ENCODE results near the gene JMJD1C.

DNA sequence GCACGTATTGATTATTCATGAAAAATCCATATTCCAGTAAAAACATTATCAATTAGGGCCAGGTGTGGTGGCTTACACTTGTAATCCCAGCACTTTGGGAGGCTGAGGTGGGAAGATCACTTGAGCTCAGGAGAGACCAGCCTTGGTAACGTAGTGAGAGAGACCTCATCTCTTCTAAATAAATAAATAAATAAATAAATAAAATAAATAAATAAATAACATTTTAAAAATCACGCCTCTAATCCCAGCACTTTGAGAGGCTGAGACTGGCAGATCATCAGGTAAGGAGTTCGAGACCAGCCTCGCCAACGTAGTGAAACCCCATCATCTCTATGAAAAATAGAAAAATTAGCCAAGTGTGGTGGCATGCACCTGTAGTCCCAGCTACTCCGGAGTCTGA lies 300.5 kb downstream of the JMJD1C start:
- TF ChIP-seq, protein P1, sequence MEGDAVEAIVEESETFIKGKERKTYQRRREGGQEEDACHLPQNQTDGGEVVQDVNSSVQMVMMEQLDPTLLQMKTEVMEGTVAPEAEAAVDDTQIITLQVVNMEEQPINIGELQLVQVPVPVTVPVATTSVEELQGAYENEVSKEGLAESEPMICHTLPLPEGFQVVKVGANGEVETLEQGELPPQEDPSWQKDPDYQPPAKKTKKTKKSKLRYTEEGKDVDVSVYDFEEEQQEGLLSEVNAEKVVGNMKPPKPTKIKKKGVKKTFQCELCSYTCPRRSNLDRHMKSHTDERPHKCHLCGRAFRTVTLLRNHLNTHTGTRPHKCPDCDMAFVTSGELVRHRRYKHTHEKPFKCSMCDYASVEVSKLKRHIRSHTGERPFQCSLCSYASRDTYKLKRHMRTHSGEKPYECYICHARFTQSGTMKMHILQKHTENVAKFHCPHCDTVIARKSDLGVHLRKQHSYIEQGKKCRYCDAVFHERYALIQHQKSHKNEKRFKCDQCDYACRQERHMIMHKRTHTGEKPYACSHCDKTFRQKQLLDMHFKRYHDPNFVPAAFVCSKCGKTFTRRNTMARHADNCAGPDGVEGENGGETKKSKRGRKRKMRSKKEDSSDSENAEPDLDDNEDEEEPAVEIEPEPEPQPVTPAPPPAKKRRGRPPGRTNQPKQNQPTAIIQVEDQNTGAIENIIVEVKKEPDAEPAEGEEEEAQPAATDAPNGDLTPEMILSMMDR (conservative IDR thresholded peaks at IDR 0.05; ENCODE audit: low read depth, low read length): no peak
- TF ChIP-seq EZH2phosphoT487 (IDR thresholded peaks at IDR 0.05; ENCODE audit: borderline replicate concordance, low read length): no peak
- TF ChIP-seq EZH2 (IDR thresholded peaks at IDR 0.05; ENCODE audit: low read length, unreplicated experiment): no peak

Measured in PC-3 (cell line).